Transverse colon (tissue), 3 donors: ENCODE data around the gene PRSS38.

Source experiments
- CTCF ChIP-seq, 5 experiments: fragments of 200-600 bp in 3 of 5; fragments of 450-650 bp in 2 of 5; sonication (generic) in 3 of 5; IDR thresholded peaks; 1 replicate in 2 of 5; 2 replicates in 3 of 5; pipeline ENCODE4 v1.5.1; 2016 to 2017; ENCODE audit warnings: antibody characterized with exemption in 5 of 5, inconsistent platforms in 3 of 5, mild to moderate bottlenecking in 2 of 5, moderate library complexity in 1 of 5
- POLR2A ChIP-seq: fragments of 450-650 bp; IDR thresholded peaks from one replicate; pipeline ENCODE4 v1.6.1; 2016; ENCODE audit warnings: antibody characterized with exemption, mild to moderate bottlenecking, moderate library complexity

- TF ChIP-seq POLR2A (no peak), CTCF (IDR thresholded peaks at IDR 0.05) (no peak)
Observed at GRCh38 chr1:227870366-227870765, 54.9 kb downstream of the PRSS38 start.
